SK-N-SH (cell line): Measurements from ENCODE around the gene RRP15. TPM values are rescaled to one million over a fixed set of nuclear protein-coding genes. Genes with fewer than 3 reads are reported as not detected.
A peak's percentile ranks its signal among the peaks of the same experiment; 100 is the strongest.

ENCODE experiments used
- CTCF ChIA-PET: fragments of 300-600, 350-600 bp; formaldehyde crosslinking; extraction: SDS; loops from one replicate; lab custom pipeline; 2021; lab: Yijun Ruan, JAX
- POLR2A ChIA-PET: fragments of 350-600 bp; sonication (Branson Sonifier 250); formaldehyde crosslinking; extraction: SDS; loops from one replicate; lab custom pipeline; 2020; ENCODE audit warnings: antibody characterized with exemption, inconsistent platforms; lab: Yijun Ruan, JAX
- DNase-seq: peaks from one replicate; pipeline ENCODE4 v3.0.0; 2012
- H2AFZ ChIP-seq: fragments of 200-600 bp; sonication (generic); 2 replicates; pipeline ENCODE4 v1.8.1; 2016; ENCODE audit warnings: antibody characterized with exemption, mild to moderate bottlenecking, low read depth
- H3F3A ChIP-seq: fragments of 200-600 bp; sonication (generic); replicated peaks from 2 replicates; pipeline ENCODE3; 2016; ENCODE audit warnings: antibody characterized with exemption, mild to moderate bottlenecking; ENCODE audit not compliant: insufficient read depth
- H3K27ac ChIP-seq, 2 experiments: fragments of 200-500 bp in 1 of 2; fragments of 200-600 bp in 1 of 2; sonication (Bioruptor generic) in 1 of 2; sonication (generic), shearing (Covaris generic) in 1 of 2; 2 replicates each; pipeline versions ENCODE4 v1.5.1 to v1.6.1; 2014 to 2016; ENCODE audit warnings: low read depth in 2 of 2, inconsistent platforms in 1 of 2, low read length in 1 of 2, mild to moderate bottlenecking in 1 of 2, mixed read lengths in 1 of 2
- H3K27me3 ChIP-seq: fragments of 200-600 bp; sonication (generic), shearing (Covaris generic); 2 replicates; pipeline ENCODE4 v1.6.1; 2016; ENCODE audit warnings: mixed run types; ENCODE audit not compliant: insufficient read depth
- H3K36me3 ChIP-seq, 2 experiments: fragments of 200-500 bp in 1 of 2; fragments of 200-600 bp in 1 of 2; sonication (Bioruptor generic) in 1 of 2; sonication (generic) in 1 of 2; replicated peaks in 1 of 2; 2 replicates each; pipeline versions ENCODE3 to v1.5.1; 2014 to 2016; ENCODE audit warnings: low read length in 1 of 2, mild to moderate bottlenecking in 1 of 2; ENCODE audit not compliant: insufficient read depth in 2 of 2, control insufficient read depth in 1 of 2
- H3K4me1 ChIP-seq, 2 experiments: fragments of 200-500 bp in 1 of 2; fragments of 200-600 bp in 1 of 2; sonication (Bioruptor generic) in 1 of 2; sonication (generic), shearing (Covaris generic) in 1 of 2; 2 replicates each; pipeline versions ENCODE4 v1.5.1 to v1.6.1; 2014 to 2016; ENCODE audit warnings: low read depth in 1 of 2, low read length in 1 of 2, mixed run types in 1 of 2; ENCODE audit not compliant: insufficient read depth in 2 of 2, control insufficient read depth in 1 of 2
- H3K4me2 ChIP-seq: fragments of 200-600 bp; sonication (generic), shearing (Covaris generic); 2 replicates; pipeline ENCODE4 v1.6.1; 2017; ENCODE audit warnings: mixed run types
- H3K4me3 ChIP-seq, 2 experiments: fragments of 200-500 bp in 1 of 2; fragments of 200-600 bp in 1 of 2; sonication (Bioruptor generic) in 1 of 2; sonication (generic), shearing (Covaris generic) in 1 of 2; 2 replicates each; pipeline versions ENCODE4 v1.5.1 to v1.8.1; 2014 to 2016; ENCODE audit warnings: low read depth in 2 of 2, inconsistent platforms in 1 of 2, low read length in 1 of 2, mild to moderate bottlenecking in 1 of 2, mixed read lengths in 1 of 2, moderate library complexity in 1 of 2
- H3K79me2 ChIP-seq: fragments of 200-600 bp; sonication (generic); 2 replicates; pipeline ENCODE4 v1.8.1; 2017; ENCODE audit warnings: mild to moderate bottlenecking; ENCODE audit not compliant: insufficient read depth
- H3K9ac ChIP-seq: fragments of 200-600 bp; sonication (generic); 2 replicates; pipeline ENCODE4 v1.6.1; 2017; ENCODE audit warnings: mixed run types
- H3K9me2 ChIP-seq: fragments of 200-600 bp; sonication (generic); 2 replicates; pipeline ENCODE4 v1.6.1; 2017; ENCODE audit warnings: mixed run types
- H3K9me3 ChIP-seq: fragments of 200-600 bp; sonication (generic); 2 replicates; pipeline ENCODE4 v1.6.1; 2017; ENCODE audit warnings: mixed run types, mild to moderate bottlenecking, moderate library complexity
- H4K20me1 ChIP-seq: fragments of 200-600 bp; sonication (generic); 2 replicates; pipeline ENCODE4 v1.6.1; 2017; ENCODE audit warnings: mild to moderate bottlenecking, mixed run types; ENCODE audit not compliant: insufficient read depth
- GABPA ChIP-seq: IDR thresholded peaks from 2 replicates; pipeline ENCODE4 v1.4.0; 2012; ENCODE audit warnings: low read depth, mild to moderate bottlenecking
- NRF1 ChIP-seq: IDR thresholded peaks from 2 replicates; pipeline ENCODE4 v1.6.1; 2012; ENCODE audit warnings: low read depth, mild to moderate bottlenecking, low read length
- RAD21 ChIP-seq: IDR thresholded peaks from 2 replicates; pipeline ENCODE4 v1.6.1; 2012; ENCODE audit warnings: mild to moderate bottlenecking, low read length
- WGBS: methylation state at CpG from one replicate; pipeline ENCODE4 v1.1.6; 2017; ENCODE audit warnings: low lambda C conversion rate; 5-methylcytosine and 5-hydroxymethylcytosine counted together
- polyA plus RNA-seq, 3 experiments: library from polyadenylated mRNA; depleted of rRNA; stranded (reverse); fragments of >200 nt; gene quantifications; 2 replicates each; pipeline ENCODE4 v1.2.3, GENCODE V29; 2012
- TF ChIP-seq, protein P1 (sequence below): IDR thresholded peaks from 2 replicates; pipeline ENCODE4 v1.6.1; 2012; ENCODE audit warnings: mild to moderate bottlenecking, low read depth, low read length, moderate library complexity
- TF ChIP-seq, protein P2 (sequence below): IDR thresholded peaks from 2 replicates; pipeline ENCODE4; 2012
- TF ChIP-seq, protein P3 (sequence below): fragments of 200-600 bp; sonication (generic); IDR thresholded peaks from 2 replicates; pipeline ENCODE4 v1.6.1; 2017; ENCODE audit warnings: antibody characterized with exemption, mild to moderate bottlenecking, moderate library complexity

The RRP15 gene
- polyA plus RNA-seq, 1 of the 3 experiments (the other 2 are of a cell fraction), result 2.1 TPM

DNA sequence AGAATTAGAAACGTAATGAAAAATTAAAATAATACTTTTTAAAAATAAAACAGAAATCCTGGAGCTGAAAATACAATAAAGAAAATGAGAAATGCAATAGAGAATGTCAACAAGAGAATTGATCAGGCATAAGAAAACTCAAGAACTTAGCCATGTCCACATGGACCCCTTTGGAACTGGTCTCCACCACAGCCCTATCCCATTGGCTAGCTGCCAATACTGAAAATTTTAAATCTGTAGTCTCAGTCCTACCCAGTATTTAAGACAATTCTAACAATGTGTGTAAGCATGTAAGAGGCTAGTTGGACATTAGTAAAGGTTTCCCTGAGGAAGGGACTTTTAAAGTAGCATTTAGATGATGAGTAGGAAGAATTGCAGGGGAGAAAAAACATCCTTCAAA is 25.8 kb upstream of the RRP15 start:
- Histone ChIP-seq H3F3A (no peaks in the 10 kb centered on the region), H3K79me2 (no peaks in the 10 kb centered on the region), H3K4me2 (no peak overlapping the region), H3K9me2 (no peaks in the 10 kb centered on the region), H3K9me3 (no peaks in the 10 kb centered on the region), H2AFZ (no peak overlapping the region), H3K27me3 (no peaks in the 10 kb centered on the region), H3K36me3 (no peaks in the 10 kb centered on the region), H3K9ac (no peak overlapping the region), H4K20me1 (no peaks in the 10 kb centered on the region), H3K4me3 (no peak overlapping the region), H3K4me1 (peaks cover 0 to 5% of the 10 kb centered on the region in 2 experiments; a peak in 2 of 4 replicates), H3K27ac (no peak overlapping the region)
- ChIA-PET CTCF (no interaction called here), POLR2A (no interaction called here)
- TF ChIP-seq NRF1 (no peak), GABPA (no peak)
- TF ChIP-seq, protein P1, sequence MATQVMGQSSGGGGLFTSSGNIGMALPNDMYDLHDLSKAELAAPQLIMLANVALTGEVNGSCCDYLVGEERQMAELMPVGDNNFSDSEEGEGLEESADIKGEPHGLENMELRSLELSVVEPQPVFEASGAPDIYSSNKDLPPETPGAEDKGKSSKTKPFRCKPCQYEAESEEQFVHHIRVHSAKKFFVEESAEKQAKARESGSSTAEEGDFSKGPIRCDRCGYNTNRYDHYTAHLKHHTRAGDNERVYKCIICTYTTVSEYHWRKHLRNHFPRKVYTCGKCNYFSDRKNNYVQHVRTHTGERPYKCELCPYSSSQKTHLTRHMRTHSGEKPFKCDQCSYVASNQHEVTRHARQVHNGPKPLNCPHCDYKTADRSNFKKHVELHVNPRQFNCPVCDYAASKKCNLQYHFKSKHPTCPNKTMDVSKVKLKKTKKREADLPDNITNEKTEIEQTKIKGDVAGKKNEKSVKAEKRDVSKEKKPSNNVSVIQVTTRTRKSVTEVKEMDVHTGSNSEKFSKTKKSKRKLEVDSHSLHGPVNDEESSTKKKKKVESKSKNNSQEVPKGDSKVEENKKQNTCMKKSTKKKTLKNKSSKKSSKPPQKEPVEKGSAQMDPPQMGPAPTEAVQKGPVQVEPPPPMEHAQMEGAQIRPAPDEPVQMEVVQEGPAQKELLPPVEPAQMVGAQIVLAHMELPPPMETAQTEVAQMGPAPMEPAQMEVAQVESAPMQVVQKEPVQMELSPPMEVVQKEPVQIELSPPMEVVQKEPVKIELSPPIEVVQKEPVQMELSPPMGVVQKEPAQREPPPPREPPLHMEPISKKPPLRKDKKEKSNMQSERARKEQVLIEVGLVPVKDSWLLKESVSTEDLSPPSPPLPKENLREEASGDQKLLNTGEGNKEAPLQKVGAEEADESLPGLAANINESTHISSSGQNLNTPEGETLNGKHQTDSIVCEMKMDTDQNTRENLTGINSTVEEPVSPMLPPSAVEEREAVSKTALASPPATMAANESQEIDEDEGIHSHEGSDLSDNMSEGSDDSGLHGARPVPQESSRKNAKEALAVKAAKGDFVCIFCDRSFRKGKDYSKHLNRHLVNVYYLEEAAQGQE, result no peak
- 22% methylated on average over 1 of the region's 1 CpG for WGBS
- no peak for DNase-seq

DNA sequence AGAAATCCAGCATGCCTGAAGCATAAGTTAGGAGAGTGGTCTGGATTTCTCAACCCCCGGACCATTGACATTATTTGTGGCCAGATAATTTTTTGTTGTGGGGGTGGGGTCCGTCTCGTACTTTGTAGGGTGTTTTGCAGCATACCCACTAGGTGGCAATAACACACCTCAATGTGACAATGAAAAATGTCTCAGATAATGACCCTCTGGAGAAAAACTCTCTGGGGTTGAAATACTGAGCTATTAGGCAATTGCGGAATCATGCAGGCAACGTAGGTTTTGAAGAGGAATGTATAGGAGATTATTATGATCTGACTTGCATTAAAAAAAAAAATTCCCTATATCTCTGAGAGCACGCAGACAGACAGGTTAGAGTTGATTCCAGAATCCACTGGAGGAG is 25.3 kb upstream of the RRP15 start:
- H4K20me1 ChIP-seq, result no peaks in the 10 kb centered on the region
- no peaks in the 10 kb centered on the region for H3K36me3 ChIP-seq
- TF ChIP-seq, protein P2, sequence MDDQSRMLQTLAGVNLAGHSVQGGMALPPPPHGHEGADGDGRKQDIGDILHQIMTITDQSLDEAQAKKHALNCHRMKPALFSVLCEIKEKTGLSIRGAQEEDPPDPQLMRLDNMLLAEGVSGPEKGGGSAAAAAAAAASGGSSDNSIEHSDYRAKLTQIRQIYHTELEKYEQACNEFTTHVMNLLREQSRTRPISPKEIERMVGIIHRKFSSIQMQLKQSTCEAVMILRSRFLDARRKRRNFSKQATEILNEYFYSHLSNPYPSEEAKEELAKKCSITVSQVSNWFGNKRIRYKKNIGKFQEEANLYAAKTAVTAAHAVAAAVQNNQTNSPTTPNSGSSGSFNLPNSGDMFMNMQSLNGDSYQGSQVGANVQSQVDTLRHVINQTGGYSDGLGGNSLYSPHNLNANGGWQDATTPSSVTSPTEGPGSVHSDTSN, result no peak
- TF ChIP-seq RAD21, result peak; percentile 23; the same call in 1 of the 2 replicates
- TF ChIP-seq, protein P3, sequence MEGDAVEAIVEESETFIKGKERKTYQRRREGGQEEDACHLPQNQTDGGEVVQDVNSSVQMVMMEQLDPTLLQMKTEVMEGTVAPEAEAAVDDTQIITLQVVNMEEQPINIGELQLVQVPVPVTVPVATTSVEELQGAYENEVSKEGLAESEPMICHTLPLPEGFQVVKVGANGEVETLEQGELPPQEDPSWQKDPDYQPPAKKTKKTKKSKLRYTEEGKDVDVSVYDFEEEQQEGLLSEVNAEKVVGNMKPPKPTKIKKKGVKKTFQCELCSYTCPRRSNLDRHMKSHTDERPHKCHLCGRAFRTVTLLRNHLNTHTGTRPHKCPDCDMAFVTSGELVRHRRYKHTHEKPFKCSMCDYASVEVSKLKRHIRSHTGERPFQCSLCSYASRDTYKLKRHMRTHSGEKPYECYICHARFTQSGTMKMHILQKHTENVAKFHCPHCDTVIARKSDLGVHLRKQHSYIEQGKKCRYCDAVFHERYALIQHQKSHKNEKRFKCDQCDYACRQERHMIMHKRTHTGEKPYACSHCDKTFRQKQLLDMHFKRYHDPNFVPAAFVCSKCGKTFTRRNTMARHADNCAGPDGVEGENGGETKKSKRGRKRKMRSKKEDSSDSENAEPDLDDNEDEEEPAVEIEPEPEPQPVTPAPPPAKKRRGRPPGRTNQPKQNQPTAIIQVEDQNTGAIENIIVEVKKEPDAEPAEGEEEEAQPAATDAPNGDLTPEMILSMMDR, result peak; percentile 21; the same call in 1 of the 2 replicates
- CTCF ChIA-PET, result interaction anchor here (0.9 to 1.3 kb wide), 2 partner anchors 9 to 21 kb away, joined by 3 read pairs; no protein-coding TSS in a partner anchor
- H3K27me3 ChIP-seq, result no peaks in the 10 kb centered on the region
- 51% methylated on average over 6 of the region's 6 CpGs for WGBS
- H3K9me3 ChIP-seq, result no peaks in the 10 kb centered on the region
- POLR2A ChIA-PET, result no interaction called here
- H3K4me1 ChIP-seq, result peaks cover 0 to under 1% of the 10 kb centered on the region in 2 experiments; a peak in 2 of 4 replicates
- no peak overlapping the region for H3K27ac ChIP-seq
- H3F3A ChIP-seq, result no peaks in the 10 kb centered on the region
- H2AFZ ChIP-seq, result no peak overlapping the region
- DNase-seq, result no peak
- H3K4me3 ChIP-seq, result no peak overlapping the region
- no peaks in the 10 kb centered on the region for H3K79me2 ChIP-seq
- no peak overlapping the region for H3K4me2 ChIP-seq
- no peak overlapping the region for H3K9ac ChIP-seq
- H3K9me2 ChIP-seq, result no peaks in the 10 kb centered on the region
